ENCODE results near the gene ADAP1.

ADAP1 gene

GRCh38 chr7:898855-899681, 55.4 kb downstream of the ADAP1 start:
- Mint-ChIP-seq H3K9me3 (no peaks in the 10 kb centered on the region), H3K27ac (no peak overlapping the region), H3K27me3 (no peaks in the 10 kb centered on the region), H3K4me3 (no peak overlapping the region), H3K36me3 (ENCODE audit: low read depth) (peaks cover 27% of the 10 kb centered on the region), H3K4me1 (ENCODE audit: low read depth) (no peaks in the 10 kb centered on the region)

GRCh38 chr7:898460-898854, 56.0 kb downstream of the ADAP1 start:
- no peak overlapping the region for H3K4me3 Mint-ChIP-seq
- no peaks in the 10 kb centered on the region for H3K4me1 Mint-ChIP-seq (ENCODE audit: low read depth)
- no peak overlapping the region for H3K27ac Mint-ChIP-seq
- no peaks in the 10 kb centered on the region for H3K9me3 Mint-ChIP-seq
- no peaks in the 10 kb centered on the region for H3K27me3 Mint-ChIP-seq
- H3K36me3 Mint-ChIP-seq (ENCODE audit: low read depth) = peaks cover 33% of the 10 kb centered on the region

GRCh38 chr7:897771-898376, 56.6 kb downstream of the ADAP1 start:
- Mint-ChIP-seq H3K36me3 (ENCODE audit: low read depth) (peaks cover 36% of the 10 kb centered on the region), H3K9me3 (no peaks in the 10 kb centered on the region), H3K27me3 (no peaks in the 10 kb centered on the region), H3K4me3 (no peak overlapping the region), H3K27ac (no peak overlapping the region), H3K4me1 (ENCODE audit: low read depth) (no peaks in the 10 kb centered on the region)

GRCh38 chr7:897086-897485, 57.4 kb downstream of the ADAP1 start:
- Mint-ChIP-seq H3K9me3 (no peaks in the 10 kb centered on the region), H3K4me3 (no peak overlapping the region), H3K36me3 (ENCODE audit: low read depth) (peaks cover 40% of the 10 kb centered on the region), H3K4me1 (ENCODE audit: low read depth) (no peaks in the 10 kb centered on the region), H3K27ac (no peak overlapping the region), H3K27me3 (no peaks in the 10 kb centered on the region)

GRCh38 chr7:896346-897075, 58.0 kb downstream of the ADAP1 start:
- no peak overlapping the region for H3K4me3 Mint-ChIP-seq
- H3K27me3 Mint-ChIP-seq = no peaks in the 10 kb centered on the region
- H3K4me1 Mint-ChIP-seq (ENCODE audit: low read depth) = no peaks in the 10 kb centered on the region
- H3K9me3 Mint-ChIP-seq = no peaks in the 10 kb centered on the region
- H3K36me3 Mint-ChIP-seq (ENCODE audit: low read depth) = peaks cover 42% of the 10 kb centered on the region
- H3K27ac Mint-ChIP-seq = no peak overlapping the region

- Mint-ChIP-seq H3K4me3 (no peak overlapping the region), H3K27ac (no peak overlapping the region), H3K4me1 (ENCODE audit: low read depth) (no peaks in the 10 kb centered on the region), H3K36me3 (ENCODE audit: low read depth) (peaks cover 44% of the 10 kb centered on the region), H3K27me3 (no peaks in the 10 kb centered on the region), H3K9me3 (no peaks in the 10 kb centered on the region)
Observed at GRCh38 chr7:895451-896052, 58.9 kb downstream of the ADAP1 start.

- Mint-ChIP-seq H3K9me3 (no peaks in the 10 kb centered on the region), H3K27ac (no peak overlapping the region), H3K36me3 (ENCODE audit: low read depth) (peaks cover 45% of the 10 kb centered on the region), H3K27me3 (no peaks in the 10 kb centered on the region), H3K4me3 (no peak overlapping the region), H3K4me1 (ENCODE audit: low read depth) (no peaks in the 10 kb centered on the region)
Observed at GRCh38 chr7:894927-895450, 59.5 kb downstream of the ADAP1 start.

- Mint-ChIP-seq H3K27me3 (no peaks in the 10 kb centered on the region), H3K4me1 (ENCODE audit: low read depth) (no peaks in the 10 kb centered on the region), H3K9me3 (no peaks in the 10 kb centered on the region), H3K4me3 (no peak overlapping the region), H3K27ac (no peak overlapping the region), H3K36me3 (ENCODE audit: low read depth) (peaks cover 45% of the 10 kb centered on the region)
Observed at GRCh38 chr7:894164-894867, 60.2 kb downstream of the ADAP1 start.

- Mint-ChIP-seq H3K27me3 (no peaks in the 10 kb centered on the region), H3K36me3 (ENCODE audit: low read depth) (peaks cover 48% of the 10 kb centered on the region), H3K27ac (no peak overlapping the region), H3K4me1 (ENCODE audit: low read depth) (no peaks in the 10 kb centered on the region), H3K9me3 (no peaks in the 10 kb centered on the region), H3K4me3 (no peak overlapping the region)
Observed at GRCh38 chr7:893686-894085, 60.8 kb downstream of the ADAP1 start.

GRCh38 chr7:892648-893593, 61.6 kb downstream of the ADAP1 start:
- H3K36me3 Mint-ChIP-seq (ENCODE audit: low read depth) = peaks cover 48% of the 10 kb centered on the region
- no peak overlapping the region for H3K4me3 Mint-ChIP-seq
- peak overlapping the region; percentile 36 for H3K27ac Mint-ChIP-seq

GRCh38 chr7:891805-892204, 62.7 kb downstream of the ADAP1 start:
- no peak overlapping the region for H3K4me3 Mint-ChIP-seq
- H3K27me3 Mint-ChIP-seq = no peaks in the 10 kb centered on the region
- no peak overlapping the region for H3K27ac Mint-ChIP-seq
- no peaks in the 10 kb centered on the region for H3K4me1 Mint-ChIP-seq (ENCODE audit: low read depth)
- H3K36me3 Mint-ChIP-seq (ENCODE audit: low read depth) = peaks cover 45% of the 10 kb centered on the region
- H3K9me3 Mint-ChIP-seq = no peaks in the 10 kb centered on the region

More at GRCh38 chr7:892648-893593, 61.6 kb downstream of the ADAP1 start:
- Mint-ChIP-seq H3K9me3 (no peaks in the 10 kb centered on the region), H3K27me3 (no peaks in the 10 kb centered on the region), H3K4me1 (ENCODE audit: low read depth) (no peaks in the 10 kb centered on the region)

GRCh38 chr7:891291-891690, 63.2 kb downstream of the ADAP1 start:
- no peaks in the 10 kb centered on the region for H3K4me1 Mint-ChIP-seq (ENCODE audit: low read depth)
- peaks cover 43% of the 10 kb centered on the region for H3K36me3 Mint-ChIP-seq (ENCODE audit: low read depth)
- H3K9me3 Mint-ChIP-seq = no peaks in the 10 kb centered on the region

GRCh38 chr7:890868-891267, 63.6 kb downstream of the ADAP1 start:
- Mint-ChIP-seq H3K9me3 (no peaks in the 10 kb centered on the region), H3K27me3 (no peaks in the 10 kb centered on the region), H3K27ac (peak overlapping the region; percentile 16), H3K4me3 (no peak overlapping the region), H3K4me1 (ENCODE audit: low read depth) (no peaks in the 10 kb centered on the region), H3K36me3 (ENCODE audit: low read depth) (peaks cover 39% of the 10 kb centered on the region)

More at GRCh38 chr7:891291-891690, 63.2 kb downstream of the ADAP1 start:
- no peak overlapping the region for H3K4me3 Mint-ChIP-seq
- H3K27ac Mint-ChIP-seq = no peak overlapping the region
- H3K27me3 Mint-ChIP-seq = no peaks in the 10 kb centered on the region

Data from stimulated activated naive CD8-positive, alpha-beta T cell treated with anti-CD3 and anti-CD28 coated beads, Interleukin-15, Interleukin-2, amounts not matched to agents 100 ng/mL and 50 ng/mL, for 24 hours (primary cell).